ENCODE measurements around the gene SEMA5B.

DNA sequence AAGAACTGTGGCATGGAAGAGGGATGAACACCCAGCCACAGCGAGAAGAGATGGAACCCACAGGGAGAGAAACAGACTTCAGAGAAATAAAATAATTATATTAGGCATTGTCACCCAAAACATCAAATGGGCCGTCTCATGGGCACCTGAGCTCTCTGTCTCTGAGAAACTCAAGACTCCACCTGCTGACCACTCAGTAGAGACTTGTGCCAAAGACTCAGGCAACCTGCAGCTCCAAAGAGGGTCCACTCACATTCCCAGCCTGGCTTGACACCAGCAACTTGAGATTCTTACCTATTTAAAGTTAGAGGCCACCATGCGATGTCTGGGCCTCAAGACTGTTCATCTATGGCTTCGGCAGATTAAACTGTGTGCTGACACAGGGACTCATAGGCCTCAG, 12.0 kb downstream of the SEMA5B start:
- no peak for TF ChIP-seq EZH2 (IDR thresholded peaks at IDR 0.05)
- no peak for TF ChIP-seq POLR2AphosphoS5 (IDR thresholded peaks at IDR 0.05; ENCODE audit: borderline replicate concordance, low read depth, low read length)

All from SK-N-MC (cell line).